Cardiac muscle cell (in vitro differentiated cells and primary cell): ENCODE results near the gene FAM168B. TPM values are rescaled to one million over a fixed set of nuclear protein-coding genes. Genes with fewer than 3 reads are reported as not detected.
"Not testable (repeated sequence)": the region's sequence is repeated elsewhere in the genome, so short reads cannot be mapped to it uniquely, and the experiment has no call there.

ENCODE experiments used
- DNase-seq, 2 donors: peaks; one replicate each; pipeline versions ENCODE4 v3.0.0 to v3.0.0-alpha.2; 2010 to 2017; ENCODE audit warnings: low read depth in 1 of 2, low spot score in 1 of 2
- H3K27ac ChIP-seq: fragments of 200-600 bp; sonication (generic); 2 replicates; pipeline ENCODE4 v1.5.1; 2016
- H3K27me3 ChIP-seq: fragments of 200-600 bp; sonication (generic); 2 replicates; pipeline ENCODE4 v1.6.0; 2016; ENCODE audit warnings: control low read depth
- H3K36me3 ChIP-seq: fragments of 200-600 bp; sonication (generic); 2 replicates; pipeline ENCODE4 v1.5.1; 2016; ENCODE audit warnings: control low read depth
- H3K4me1 ChIP-seq: fragments of 200-600 bp; sonication (generic); 2 replicates; pipeline ENCODE4 v1.8.1; 2017; ENCODE audit warnings: low read depth, mild to moderate bottlenecking, mixed run types
- H3K4me3 ChIP-seq: fragments of 200-600 bp; sonication (generic); 2 replicates; pipeline ENCODE4 v1.5.1; 2016; ENCODE audit warnings: mild to moderate bottlenecking
- H3K9me3 ChIP-seq: fragments of 200-600 bp; sonication (generic); 2 replicates; pipeline ENCODE4 v1.5.1; 2017; ENCODE audit warnings: low read depth, mild to moderate bottlenecking, control low read depth
- polyA plus RNA-seq: library from polyadenylated mRNA; unstranded; fragments of >200 nt; fragmentation: Nextera tagmentation; extraction: Ambion mirVana; gene quantifications from 2 replicates; pipeline ENCODE4 v1.2.1, GENCODE V29; 2016
- total RNA-seq: library from RNA; depleted of rRNA; stranded (reverse); fragments of >200 nt; gene quantifications from 2 replicates; pipeline ENCODE4 v1.2.3, GENCODE V29; 2016
- TF ChIP-seq, protein P1 (sequence below): IDR thresholded peaks from 2 replicates; pipeline ENCODE4 v1.5.1; 2012; ENCODE audit warnings: low read depth, mild to moderate bottlenecking, low read length

FAM168B gene
- total and polyA plus RNA-seq, 2 experiments from 2014 or later = 50.4 to 142 TPM

DNA sequence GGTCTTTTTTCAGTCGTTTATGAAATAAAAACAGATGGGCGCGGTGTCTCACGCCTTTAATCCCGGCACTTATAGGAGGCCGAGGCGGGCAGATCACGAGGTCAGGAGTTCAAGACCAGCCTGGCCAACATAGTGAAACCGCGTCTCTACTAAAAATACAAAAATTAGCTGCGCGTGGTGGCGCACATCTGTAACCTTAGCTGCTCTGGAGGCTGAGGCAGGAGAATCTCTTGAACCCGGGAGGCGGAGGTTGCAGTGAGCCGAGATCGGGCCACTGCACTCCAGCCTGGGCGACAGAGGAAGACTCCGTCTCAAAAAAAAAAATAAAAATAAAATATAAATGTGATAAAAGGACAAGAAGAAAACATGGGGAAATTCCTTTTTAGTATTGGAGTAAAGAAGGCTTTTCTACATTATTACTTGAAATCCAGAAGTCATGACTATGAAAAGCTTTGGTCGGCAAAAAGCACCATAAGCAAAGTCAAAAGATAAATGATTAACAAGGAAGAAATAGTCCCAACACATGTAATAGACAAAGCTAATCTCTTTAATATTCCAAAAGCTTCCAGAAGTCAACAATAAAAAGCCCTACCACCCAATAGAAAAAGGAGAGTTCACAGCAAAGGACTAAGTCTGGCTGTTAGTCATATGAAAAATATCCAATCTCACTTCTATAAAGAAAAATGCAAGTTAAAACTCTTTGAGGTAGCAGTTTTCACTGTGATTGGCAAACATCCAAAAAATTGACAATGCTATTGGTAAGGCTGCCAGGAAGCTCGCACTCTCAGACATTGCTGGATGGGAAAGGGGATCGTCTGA lies 1.4 kb upstream of the FAM168B start:
- no peak for DNase-seq
- H3K4me3 ChIP-seq = no peak overlapping the region

GRCh38 chr2:131093696-131094462 lies 619 bp upstream of the FAM168B start:
- TF ChIP-seq, protein P1, sequence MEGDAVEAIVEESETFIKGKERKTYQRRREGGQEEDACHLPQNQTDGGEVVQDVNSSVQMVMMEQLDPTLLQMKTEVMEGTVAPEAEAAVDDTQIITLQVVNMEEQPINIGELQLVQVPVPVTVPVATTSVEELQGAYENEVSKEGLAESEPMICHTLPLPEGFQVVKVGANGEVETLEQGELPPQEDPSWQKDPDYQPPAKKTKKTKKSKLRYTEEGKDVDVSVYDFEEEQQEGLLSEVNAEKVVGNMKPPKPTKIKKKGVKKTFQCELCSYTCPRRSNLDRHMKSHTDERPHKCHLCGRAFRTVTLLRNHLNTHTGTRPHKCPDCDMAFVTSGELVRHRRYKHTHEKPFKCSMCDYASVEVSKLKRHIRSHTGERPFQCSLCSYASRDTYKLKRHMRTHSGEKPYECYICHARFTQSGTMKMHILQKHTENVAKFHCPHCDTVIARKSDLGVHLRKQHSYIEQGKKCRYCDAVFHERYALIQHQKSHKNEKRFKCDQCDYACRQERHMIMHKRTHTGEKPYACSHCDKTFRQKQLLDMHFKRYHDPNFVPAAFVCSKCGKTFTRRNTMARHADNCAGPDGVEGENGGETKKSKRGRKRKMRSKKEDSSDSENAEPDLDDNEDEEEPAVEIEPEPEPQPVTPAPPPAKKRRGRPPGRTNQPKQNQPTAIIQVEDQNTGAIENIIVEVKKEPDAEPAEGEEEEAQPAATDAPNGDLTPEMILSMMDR = no peak
- Histone ChIP-seq H3K36me3 (peaks cover 4% of the 10 kb centered on the region), H3K9me3 (no peaks in the 10 kb centered on the region), H3K27me3 (no peaks in the 10 kb centered on the region), H3K4me1 (no peaks in the 10 kb centered on the region), H3K4me3 (peak overlapping the region; percentile 87), H3K27ac (peak overlapping the region; percentile 100)
- peak in 1 of 2 donors; percentile 81 for DNase-seq

More for the DNA sequence above, 1.4 kb upstream of the FAM168B start:
- TF ChIP-seq, protein P1 = no peak
- H3K27ac ChIP-seq = no peak overlapping the region
- peaks cover 4% of the 10 kb centered on the region for H3K36me3 ChIP-seq
- no peaks in the 10 kb centered on the region for H3K9me3 ChIP-seq
- H3K27me3 ChIP-seq = no peaks in the 10 kb centered on the region
- H3K4me1 ChIP-seq = no peaks in the 10 kb centered on the region

GRCh38 chr2:131092458-131093005 lies 728 bp downstream of the FAM168B start:
- Histone ChIP-seq H3K4me1 (no peaks in the 10 kb centered on the region), H3K4me3 (peak overlapping the region; percentile 87), H3K36me3 (peaks cover 12% of the 10 kb centered on the region), H3K9me3 (no peaks in the 10 kb centered on the region), H3K27ac (peak overlapping the region; percentile 100), H3K27me3 (no peaks in the 10 kb centered on the region)
- TF ChIP-seq, protein P1 = no peak
- no peak for DNase-seq

- peaks cover 12% of the 10 kb centered on the region for H3K36me3 ChIP-seq
- peaks cover 16% of the 10 kb centered on the region for H3K4me1 ChIP-seq
- H3K27me3 ChIP-seq = no peaks in the 10 kb centered on the region
- no peak for DNase-seq
- H3K9me3 ChIP-seq = no peaks in the 10 kb centered on the region
- TF ChIP-seq, protein P1 = no peak
- H3K27ac ChIP-seq = peak overlapping the region; percentile 24
- H3K4me3 ChIP-seq = no peak overlapping the region
These were observed 7.6 kb downstream of the FAM168B start for GRCh38 chr2:131085646-131086045.

DNA sequence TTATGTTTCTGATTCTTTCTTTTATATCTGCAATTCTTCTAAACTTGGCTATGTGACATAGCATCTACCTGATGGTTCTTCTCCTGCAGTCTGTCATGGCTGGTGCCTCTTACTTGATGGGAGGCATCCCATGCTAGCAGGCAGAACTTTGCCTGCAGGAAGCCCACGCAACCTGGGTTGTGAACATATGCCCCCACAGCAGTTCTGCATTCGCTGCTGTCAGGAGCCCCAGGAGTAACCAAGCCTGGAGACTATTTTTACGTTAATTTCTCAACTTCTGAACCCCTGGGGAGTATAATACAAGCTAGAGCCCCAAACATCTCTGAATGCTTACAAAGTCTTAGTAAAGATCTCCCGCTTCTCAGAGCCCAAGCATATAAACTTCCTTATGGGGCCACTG lies 12.1 kb downstream of the FAM168B start:
- H3K4me1 ChIP-seq = peaks cover 33% of the 10 kb centered on the region
- H3K36me3 ChIP-seq = peaks cover 23% of the 10 kb centered on the region
- H3K27me3 ChIP-seq = no peaks in the 10 kb centered on the region
- no peak overlapping the region for H3K4me3 ChIP-seq
- H3K27ac ChIP-seq = peak overlapping the region; percentile 75
- no peak for DNase-seq
- TF ChIP-seq, protein P1 = no peak
- no peaks in the 10 kb centered on the region for H3K9me3 ChIP-seq

GRCh38 chr2:131079931-131080330 lies 13.3 kb downstream of the FAM168B start:
- not testable (repeated sequence) for H3K27ac ChIP-seq, DNase-seq, H3K9me3 ChIP-seq, H3K4me3 ChIP-seq, H3K27me3 ChIP-seq
- H3K4me1 ChIP-seq = peaks cover 33% of the 10 kb centered on the region
- H3K36me3 ChIP-seq = peaks cover 26% of the 10 kb centered on the region
